Immature natural killer cell (primary cell): ENCODE results near the gene HOXA5. TPM values are rescaled to one million over a fixed set of nuclear protein-coding genes. Genes with fewer than 3 reads are reported as not detected.
A peak's percentile ranks its signal among the peaks of the same experiment; 100 is the strongest.

Source experiments
- DNase-seq, 3 donors: peaks; one replicate each; pipeline ENCODE4 v3.0.0; 2022; ENCODE audit warnings: mixed read lengths in 1 of 3
- H3K27ac Mint-ChIP-seq, 6 donors: one replicate each; pipeline ENCODE4 v1.8.0; 2020; ENCODE audit warnings: mixed read lengths in 6 of 6, mild to moderate bottlenecking in 5 of 6, inconsistent platforms in 4 of 6, moderate library complexity in 3 of 6
- H3K27me3 Mint-ChIP-seq, 3 donors: one replicate each; pipeline ENCODE4 v1.8.0; 2020 to 2021; ENCODE audit warnings: low read depth in 3 of 3, mild to moderate bottlenecking in 3 of 3, mixed read lengths in 3 of 3, moderate library complexity in 3 of 3, inconsistent platforms in 1 of 3
- H3K36me3 Mint-ChIP-seq, 3 donors: one replicate each; pipeline ENCODE4 v1.8.0; 2020; ENCODE audit warnings: mixed read lengths in 3 of 3, inconsistent platforms in 2 of 3, mild to moderate bottlenecking in 2 of 3
- H3K4me1 Mint-ChIP-seq, 2 donors: one replicate each; pipeline ENCODE4 v1.8.0; 2020; ENCODE audit warnings: inconsistent platforms in 2 of 2, mild to moderate bottlenecking in 2 of 2, mixed read lengths in 2 of 2, moderate library complexity in 1 of 2
- H3K4me3 Mint-ChIP-seq, 5 donors: one replicate each; pipeline ENCODE4 v1.8.0; 2020; ENCODE audit warnings: mild to moderate bottlenecking in 5 of 5, mixed read lengths in 5 of 5, inconsistent platforms in 3 of 5, moderate library complexity in 3 of 5
- H3K9me3 Mint-ChIP-seq, 6 donors: one replicate each; pipeline ENCODE4 v1.8.0; 2020; ENCODE audit warnings: mild to moderate bottlenecking in 6 of 6, mixed read lengths in 6 of 6, inconsistent platforms in 4 of 6, moderate library complexity in 3 of 6
- polyA plus RNA-seq, 3 donors: library from polyadenylated mRNA; unstranded; fragments of 300-500 nt; fragmentation: Illumina TruSeq; gene quantifications; one replicate each; pipeline ENCODE4 v1.2.3, GENCODE V29; 2021

The HOXA5 gene
- polyA plus RNA-seq, 3 donors from 2014 or later: 0.42 to 1.1 (median 0.73) TPM

DNA sequence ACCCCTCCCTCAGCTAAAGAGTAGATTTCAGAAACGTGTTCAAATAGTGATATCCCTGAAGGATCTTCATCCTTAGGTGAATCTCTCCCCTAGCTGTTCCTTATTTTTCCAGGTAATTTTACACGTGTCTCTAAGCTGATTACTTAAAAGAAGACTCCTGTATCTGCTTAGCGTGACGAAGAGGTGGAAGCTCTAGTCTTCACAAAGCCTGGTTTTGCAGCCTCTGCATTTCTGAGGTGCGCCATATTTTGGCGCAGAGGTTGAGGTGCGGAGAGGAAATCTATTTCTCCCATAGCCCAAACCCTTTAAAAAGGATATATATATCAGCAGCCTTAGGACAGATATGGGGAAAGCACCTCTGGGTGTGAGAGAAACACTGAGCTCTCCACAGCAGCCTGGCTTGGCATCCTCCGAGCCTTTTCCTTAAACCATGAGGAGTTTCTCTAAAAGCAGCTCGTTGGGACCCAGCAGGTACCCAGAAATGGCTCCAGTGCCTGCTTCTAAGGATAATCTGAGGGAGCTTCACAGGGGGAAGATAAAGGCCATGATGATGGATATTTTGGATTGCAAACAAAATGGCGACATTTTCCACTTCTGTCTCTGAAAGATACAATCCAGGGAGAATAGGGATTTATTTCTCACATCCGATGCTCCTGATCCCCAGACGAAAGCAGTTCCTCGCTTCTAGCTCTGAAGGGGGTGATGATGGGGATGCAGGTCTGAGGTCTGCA, 38.0 kb downstream of the HOXA5 start:
- Mint-ChIP-seq H3K36me3 (peaks cover 7 to 23% (median 20%) of the 10 kb centered on the region in 3 donors), H3K27ac (no peak overlapping the region), H3K4me1 (peaks cover 14 to 20% of the 10 kb centered on the region in 2 donors), H3K4me3 (no peak overlapping the region), H3K9me3 (no peaks in the 10 kb centered on the region), H3K27me3 (peaks cover 10 to 19% (median 17%) of the 10 kb centered on the region in 3 donors)
- DNase-seq: no peak

DNA sequence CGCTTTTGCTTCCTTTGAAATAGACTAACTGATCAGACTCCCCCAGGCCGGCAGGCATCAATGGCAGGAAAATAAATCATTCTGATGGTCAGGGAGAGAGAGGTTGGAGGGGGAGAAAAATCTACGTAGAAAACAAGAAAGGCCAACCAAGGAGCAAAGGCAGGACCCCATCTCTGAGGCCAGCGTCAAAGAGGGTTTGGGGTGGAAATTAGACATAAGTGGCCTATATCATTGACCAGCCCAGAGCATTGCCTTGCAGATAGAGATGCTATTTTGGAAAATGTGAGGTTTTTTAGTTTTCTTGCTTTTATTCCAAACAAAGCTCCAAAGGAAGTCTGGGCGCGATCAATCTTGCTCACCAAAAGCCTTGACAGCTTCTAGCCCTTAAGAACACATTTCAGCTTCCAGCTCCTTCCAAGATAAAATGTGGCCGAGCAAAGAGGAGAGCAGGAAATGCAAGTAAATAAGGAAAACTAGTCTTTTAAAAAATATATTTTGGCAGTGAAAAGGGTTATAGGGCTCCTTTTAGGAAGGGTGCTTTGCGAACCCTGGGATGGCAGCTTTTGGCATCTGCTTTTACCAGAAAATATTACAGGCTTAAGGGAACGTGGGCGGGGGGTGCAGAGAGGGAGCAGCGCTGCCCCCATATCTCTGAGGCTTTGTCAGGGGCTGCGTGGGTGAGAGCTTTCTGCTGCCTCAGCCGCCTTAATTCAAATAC, 39.0 kb downstream of the HOXA5 start:
- peaks cover 10 to 21% (median 17%) of the 10 kb centered on the region in 3 donors for H3K27me3 Mint-ChIP-seq

DNA sequence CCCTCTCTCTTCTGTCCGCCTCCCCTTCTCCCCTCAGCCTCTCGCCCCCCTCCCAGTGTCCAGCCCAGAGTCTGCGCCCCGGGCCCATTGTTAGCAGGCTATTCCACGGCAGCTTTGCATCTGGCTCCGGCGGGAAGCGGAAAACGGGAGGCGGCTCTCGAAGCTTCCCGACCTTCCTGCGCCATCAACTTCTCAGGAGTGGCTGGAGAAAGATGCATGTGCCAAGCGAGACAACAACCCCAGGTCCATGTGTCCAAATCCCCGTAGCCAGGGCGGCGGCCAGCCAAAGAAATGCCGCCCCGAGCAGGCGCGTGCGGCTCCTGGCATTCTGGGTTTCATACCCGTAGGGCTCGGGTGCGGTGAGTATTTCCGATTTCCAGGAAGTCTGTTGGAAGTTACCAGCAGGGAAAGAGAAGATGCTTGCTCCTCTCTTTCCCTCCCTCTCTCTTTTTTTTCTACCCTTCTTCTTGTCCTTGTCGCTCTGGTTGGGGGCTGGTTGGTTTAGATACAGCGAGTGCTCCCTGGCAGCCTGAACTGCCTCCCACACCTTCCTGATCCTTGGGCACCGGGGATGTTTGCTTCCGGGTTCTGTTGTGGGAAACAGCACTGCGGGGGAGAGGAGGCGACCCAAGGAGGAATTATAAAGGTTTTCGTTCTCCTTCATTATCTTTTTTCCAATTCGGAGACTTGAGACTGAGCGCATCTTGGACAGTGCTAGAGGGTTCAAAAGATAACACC, 39.8 kb downstream of the HOXA5 start:
- H3K27me3 Mint-ChIP-seq: peaks cover 15 to 21% (median 17%) of the 10 kb centered on the region in 3 donors
- peaks cover 17 to 28% of the 10 kb centered on the region in 2 donors for H3K4me1 Mint-ChIP-seq
- no peaks in the 10 kb centered on the region for H3K9me3 Mint-ChIP-seq
- peak overlapping the region in 1 of 5 donors; percentile 41 for H3K4me3 Mint-ChIP-seq
- H3K36me3 Mint-ChIP-seq: peaks cover 22 to 40% (median 37%) of the 10 kb centered on the region in 3 donors
- no peak for DNase-seq
- no peak overlapping the region for H3K27ac Mint-ChIP-seq

More for the DNA sequence above, 39.0 kb downstream of the HOXA5 start:
- Mint-ChIP-seq H3K27ac (no peak overlapping the region), H3K9me3 (no peaks in the 10 kb centered on the region), H3K4me3 (no peak overlapping the region), H3K4me1 (peaks cover 14 to 20% of the 10 kb centered on the region in 2 donors), H3K36me3 (peaks cover 14 to 32% (median 29%) of the 10 kb centered on the region in 3 donors)
- no peak for DNase-seq

DNA sequence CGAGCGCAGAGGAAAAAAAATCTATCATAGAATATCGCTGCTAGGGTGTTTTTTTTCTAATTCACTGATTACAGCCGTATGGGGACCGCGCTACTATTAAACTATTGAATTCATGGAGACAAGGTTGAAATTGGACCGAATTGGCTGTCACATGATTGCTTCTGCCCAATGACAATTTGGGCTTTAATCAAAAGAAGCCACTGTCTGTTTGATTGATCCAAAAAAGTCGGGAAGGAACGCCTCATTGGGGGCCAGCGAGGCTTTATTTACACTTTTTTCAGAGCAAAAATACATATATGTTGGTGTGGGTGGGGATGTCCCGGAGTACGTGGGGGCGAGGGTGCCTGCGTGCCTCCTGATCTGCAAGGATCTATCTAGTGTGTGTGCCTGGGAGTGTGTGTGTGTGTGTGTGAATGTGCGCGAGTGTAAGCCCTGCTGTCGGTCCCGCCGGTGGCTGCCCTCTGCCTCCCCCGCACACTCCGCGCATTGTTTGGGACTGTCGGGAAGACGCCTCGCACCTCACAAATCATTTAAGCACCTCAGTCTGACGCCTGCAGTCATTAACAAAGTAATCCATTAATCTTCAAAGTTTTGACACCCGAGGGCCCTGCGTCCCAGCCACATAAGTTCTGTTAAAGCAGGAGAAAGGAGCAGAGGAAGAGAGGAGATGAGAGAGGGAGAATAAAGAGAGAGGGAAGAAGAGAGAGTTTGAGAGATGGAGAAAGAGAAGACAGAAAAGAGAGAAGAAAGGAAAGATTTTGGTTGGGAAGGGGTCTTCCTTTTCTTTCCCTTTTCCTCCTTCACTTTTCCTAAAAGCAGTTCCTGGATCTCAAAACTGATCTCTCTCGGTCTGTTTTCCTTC, 40.7 kb downstream of the HOXA5 start, which contains the start of gene HOXA2:
HOXA2 (minus strand) TSS at position 103 of the 862 bp plus-strand sequence. CDS start 183 bp downstream, outside the sequence.
- Mint-ChIP-seq H3K4me3 (peak within 1 kb of the TSS; percentile 40 to 72 (median 65)), H3K4me1 (peaks cover 23 to 37% of the 10 kb centered on the region in 2 donors), H3K9me3 (no peaks in the 10 kb centered on the region), H3K27me3 (peaks cover 15 to 21% (median 17%) of the 10 kb centered on the region in 3 donors), H3K27ac (no peak within 1 kb of the TSS), H3K36me3 (peaks cover 23 to 41% (median 37%) of the 10 kb centered on the region in 3 donors)
- DNase-seq: no peak

- Mint-ChIP-seq H3K4me3 (peak overlapping the region in 4 of 5 donors; percentile 40 to 72 (median 62)), H3K36me3 (peaks cover 23 to 41% (median 34%) of the 10 kb centered on the region in 3 donors), H3K4me1 (peaks cover 30 to 44% of the 10 kb centered on the region in 2 donors), H3K9me3 (no peaks in the 10 kb centered on the region), H3K27ac (no peak overlapping the region), H3K27me3 (peaks cover 18 to 22% (median 21%) of the 10 kb centered on the region in 3 donors)
- DNase-seq: peak in 2 of 3 donors; percentile 4 to 8
These were observed 41.4 kb downstream of the HOXA5 start for GRCh38 chr7:27101957-27102580.

DNA sequence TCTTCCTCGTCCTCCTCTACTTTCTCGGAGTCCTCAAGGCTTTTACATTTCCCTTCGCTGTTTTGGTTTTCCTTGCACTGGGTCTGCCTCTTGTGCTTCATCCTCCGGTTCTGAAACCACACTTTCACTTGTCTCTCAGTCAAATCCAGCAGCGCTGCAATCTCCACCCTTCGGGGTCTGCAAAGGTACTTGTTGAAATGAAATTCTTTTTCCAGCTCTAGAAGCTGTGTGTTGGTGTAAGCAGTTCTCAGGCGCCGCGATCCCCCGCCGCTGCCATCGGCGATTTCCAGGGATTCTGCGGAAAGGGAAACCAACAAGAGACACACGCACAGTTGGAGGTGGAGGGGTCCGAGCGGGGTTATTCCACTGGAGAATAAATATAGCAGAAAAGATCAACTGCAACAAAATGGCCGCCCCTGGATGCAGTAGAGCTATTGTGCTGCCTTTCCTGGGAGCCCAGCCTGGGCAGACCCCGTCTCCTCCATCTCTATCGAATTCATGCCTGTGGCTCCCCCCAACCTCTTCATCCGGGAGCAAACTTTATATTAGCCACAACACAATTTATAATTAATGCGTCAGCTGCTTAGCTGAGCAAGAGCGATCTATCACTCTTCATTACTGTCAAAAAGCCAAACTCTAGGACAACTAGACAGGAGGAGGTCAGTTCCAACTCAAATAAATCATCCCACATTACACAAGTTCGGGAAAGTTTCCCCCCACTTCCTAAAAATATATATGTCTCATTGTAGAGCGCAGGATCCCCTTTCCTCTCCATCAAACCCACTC, 42.1 kb downstream of the HOXA5 start:
- H3K4me3 Mint-ChIP-seq: peak overlapping the region in 3 of 5 donors; percentile 27 to 40 (median 39)

GRCh38 chr7:27100694-27101170, 42.7 kb downstream of the HOXA5 start:
- H3K4me3 Mint-ChIP-seq: no peak overlapping the region
- peaks cover 33 to 48% of the 10 kb centered on the region in 2 donors for H3K4me1 Mint-ChIP-seq
- peak overlapping the region in 1 of 6 donors; percentile 31 for H3K27ac Mint-ChIP-seq

More for the DNA sequence above, 42.1 kb downstream of the HOXA5 start:
- Mint-ChIP-seq H3K9me3 (no peaks in the 10 kb centered on the region), H3K27ac (no peak overlapping the region), H3K36me3 (peaks cover 23 to 41% (median 34%) of the 10 kb centered on the region in 3 donors), H3K27me3 (peaks cover 18 to 23% (median 21%) of the 10 kb centered on the region in 3 donors), H3K4me1 (peaks cover 32 to 47% of the 10 kb centered on the region in 2 donors)
- no peak for DNase-seq

DNA sequence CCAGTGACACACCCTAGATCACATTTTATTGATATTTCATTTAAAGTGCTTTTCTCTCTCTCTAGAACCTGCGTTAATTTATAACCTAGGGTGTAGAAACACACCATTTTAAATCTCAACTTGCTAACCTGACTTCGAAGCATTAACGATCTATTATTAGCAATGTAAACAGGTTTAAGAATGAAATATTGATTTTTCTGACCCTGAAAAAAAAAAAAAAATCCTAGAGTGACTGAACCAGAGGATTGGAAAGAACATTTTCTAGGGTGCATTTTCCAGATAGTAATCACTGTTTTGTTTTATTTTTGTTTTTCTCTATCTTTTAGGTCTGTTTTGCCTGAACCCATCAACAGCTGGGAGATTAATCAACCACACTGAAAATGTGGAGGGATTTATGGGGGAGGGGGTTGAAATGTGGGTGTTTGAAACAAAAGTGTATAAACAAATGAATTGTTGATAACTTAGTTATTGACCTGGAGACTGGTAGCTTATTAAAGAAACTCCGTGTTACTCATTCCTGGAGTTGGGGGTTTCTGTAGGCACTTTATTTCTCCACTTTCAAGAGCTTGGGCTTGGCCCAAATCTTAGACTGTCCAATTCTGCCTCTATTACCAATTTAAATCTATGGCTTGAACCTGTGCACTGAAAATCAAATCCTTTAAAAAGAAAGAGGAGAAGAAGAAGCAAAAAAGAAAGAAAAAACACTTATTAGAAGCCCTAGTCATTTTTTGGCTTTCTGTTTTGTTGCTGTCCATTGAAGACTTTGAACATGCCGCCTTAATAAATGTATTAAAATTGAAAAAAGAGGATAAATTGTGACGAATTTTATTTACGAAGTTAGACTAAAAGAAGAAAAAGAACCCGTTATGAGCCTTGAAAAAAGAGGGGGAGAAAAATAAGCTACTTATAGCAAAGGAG, 43.8 kb downstream of the HOXA5 start:
- Mint-ChIP-seq H3K4me1 (peaks cover 42 to 58% of the 10 kb centered on the region in 2 donors), H3K36me3 (peaks cover 23 to 41% (median 34%) of the 10 kb centered on the region in 3 donors), H3K4me3 (no peak overlapping the region), H3K9me3 (no peaks in the 10 kb centered on the region), H3K27ac (no peak overlapping the region), H3K27me3 (peaks cover 26 to 32% (median 26%) of the 10 kb centered on the region in 3 donors)
- no peak for DNase-seq

More at GRCh38 chr7:27100694-27101170, 42.7 kb downstream of the HOXA5 start:
- H3K36me3 Mint-ChIP-seq: peaks cover 23 to 41% (median 34%) of the 10 kb centered on the region in 3 donors
- H3K27me3 Mint-ChIP-seq: peaks cover 20 to 27% (median 21%) of the 10 kb centered on the region in 3 donors
- H3K9me3 Mint-ChIP-seq: no peaks in the 10 kb centered on the region
- no peak for DNase-seq

GRCh38 chr7:27098578-27099451, 44.7 kb downstream of the HOXA5 start:
- peak overlapping the region in 4 of 5 donors; percentile 15 to 30 (median 21) for H3K4me3 Mint-ChIP-seq
- peaks cover 23 to 39% (median 30%) of the 10 kb centered on the region in 3 donors for H3K36me3 Mint-ChIP-seq
- no peaks in the 10 kb centered on the region for H3K9me3 Mint-ChIP-seq
- peaks cover 25 to 29% (median 26%) of the 10 kb centered on the region in 3 donors for H3K27me3 Mint-ChIP-seq
- DNase-seq: no peak
- peak overlapping the region in 1 of 6 donors; percentile 35 for H3K27ac Mint-ChIP-seq
- H3K4me1 Mint-ChIP-seq: peaks cover 45 to 64% of the 10 kb centered on the region in 2 donors
